Renal cortical epithelial cell (primary cell): ENCODE measurements around the gene WHRN. TPM values are rescaled to one million over a fixed set of nuclear protein-coding genes. Genes with fewer than 3 reads are reported as not detected.

Experiments
- DNase-seq: peaks from one replicate; pipeline ENCODE4 v3.0.0-alpha.2; 2011; ENCODE audit warnings: low read depth
- total RNA-seq: library from RNA; depleted of rRNA; stranded (reverse); fragments of >200 nt; gene quantifications from 2 replicates; pipeline ENCODE4 v1.2.3, GENCODE V29; 2014

WHRN gene
- total RNA-seq, 1 donor from 2014 or later, result 5.2 TPM

- DNase-seq, result no peak
Measured at GRCh38 chr9:114424126-114424525, 81.1 kb downstream of the WHRN start.

- no peak for DNase-seq
Measured at GRCh38 chr9:114423181-114423580, 82.1 kb downstream of the WHRN start.

DNA sequence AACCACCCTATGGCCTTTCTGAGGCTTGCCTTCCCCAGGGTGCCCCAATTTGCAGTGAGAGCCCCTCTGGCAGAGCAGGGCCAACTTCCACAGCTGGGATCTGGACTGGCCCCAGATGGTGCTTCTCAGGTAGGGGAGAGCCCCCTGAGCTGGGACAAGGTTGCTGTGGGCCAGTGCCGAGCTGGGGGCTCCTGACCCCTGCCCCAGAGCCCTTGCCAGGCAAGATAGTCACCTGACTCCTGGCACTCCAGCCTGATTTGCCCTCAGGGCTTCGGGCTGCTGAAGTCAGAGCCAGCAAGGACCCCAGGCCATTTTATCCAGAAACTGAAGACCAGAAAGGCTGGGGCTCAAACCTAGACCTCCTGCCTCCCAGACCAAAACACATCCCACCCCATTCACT is 84.1 kb downstream of the WHRN start:
- DNase-seq, result no peak

DNA sequence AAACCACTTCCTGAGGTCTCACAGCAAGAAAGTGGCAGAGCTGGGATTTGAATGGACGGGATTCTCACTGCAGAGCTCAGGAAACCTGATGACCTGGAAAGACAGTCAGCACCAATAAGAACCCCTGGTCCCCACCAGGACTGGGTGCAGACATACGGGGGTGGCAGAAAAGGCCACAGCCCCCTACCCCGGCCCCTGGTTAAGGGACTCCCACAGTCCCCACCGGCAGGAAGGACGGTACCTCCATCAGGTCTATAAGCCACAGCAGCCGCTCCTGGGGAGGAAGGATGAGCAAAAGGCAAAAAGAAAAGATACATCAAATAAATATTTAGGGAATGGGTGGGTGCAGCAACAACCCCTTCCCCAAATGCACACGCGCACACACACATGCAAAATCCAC is 85.5 kb downstream of the WHRN start:
- DNase-seq, result no peak

- no peak for DNase-seq
Measured at GRCh38 chr9:114418053-114418452, 87.2 kb downstream of the WHRN start.

DNA sequence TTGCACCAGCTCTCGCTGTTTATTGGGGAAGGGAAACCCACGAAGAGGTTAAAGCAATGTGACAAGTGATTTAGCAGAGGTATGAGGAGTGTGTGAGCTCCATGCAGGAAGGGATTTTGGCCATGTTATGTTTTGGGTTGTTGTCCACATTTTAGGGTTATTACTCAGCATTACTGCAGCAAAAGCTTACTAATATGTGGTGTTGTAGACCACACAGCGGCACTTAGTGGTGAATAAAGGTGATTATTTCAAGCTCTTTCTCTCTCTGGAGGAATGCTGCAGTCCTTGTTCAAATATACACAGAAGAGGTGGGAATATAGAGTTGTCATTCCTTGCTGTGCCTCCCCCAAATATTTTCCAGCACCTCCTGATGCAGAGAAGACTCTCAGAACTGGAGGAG is 87.8 kb downstream of the WHRN start:
- DNase-seq, result peak; percentile 33

DNA sequence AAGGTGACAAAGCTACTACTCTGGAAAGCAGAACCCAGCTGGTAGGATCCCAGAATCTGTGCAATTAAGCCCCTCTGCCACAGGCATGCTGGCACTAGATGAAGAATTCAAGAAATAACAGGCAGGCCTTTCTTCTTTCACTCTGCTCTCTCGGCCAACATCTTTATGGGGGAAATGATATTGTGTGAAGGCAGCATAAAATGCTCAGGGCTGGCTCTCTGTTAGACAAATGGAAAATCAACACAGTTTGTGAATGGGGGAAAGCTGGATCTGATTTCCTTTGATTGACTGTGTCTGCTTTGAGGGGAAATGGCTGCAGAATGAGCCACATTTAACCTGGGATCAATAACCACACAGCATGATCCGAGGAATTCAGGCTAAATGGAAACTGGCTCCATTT is 88.4 kb downstream of the WHRN start:
- DNase-seq, result no peak

GRCh38 chr9:114416290-114416689 is 89.0 kb downstream of the WHRN start:
- no peak for DNase-seq

GRCh38 chr9:114414346-114414745 is 90.9 kb downstream of the WHRN start:
- no peak for DNase-seq

DNA sequence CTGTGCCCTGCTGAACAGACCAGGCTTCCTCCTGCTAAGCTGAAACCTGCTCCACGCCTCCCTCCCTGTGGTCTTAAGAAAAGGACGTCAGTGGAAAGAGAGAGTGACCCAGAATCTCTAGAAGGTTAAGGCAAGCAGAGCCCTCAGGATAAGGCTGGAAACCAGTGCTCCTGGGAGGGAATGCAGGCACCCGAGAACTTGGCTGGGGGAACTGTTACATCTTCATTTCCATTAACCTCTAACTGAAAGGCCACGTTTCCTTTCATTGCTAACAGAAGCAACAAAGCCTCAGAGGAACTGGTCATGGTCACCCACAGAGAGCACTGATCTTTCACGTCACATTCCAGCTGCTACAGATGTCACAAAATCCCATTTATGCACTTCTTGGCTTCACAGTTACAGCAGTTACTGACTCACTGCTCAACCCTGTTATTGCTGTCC is 91.4 kb downstream of the WHRN start:
- DNase-seq, result no peak

DNA sequence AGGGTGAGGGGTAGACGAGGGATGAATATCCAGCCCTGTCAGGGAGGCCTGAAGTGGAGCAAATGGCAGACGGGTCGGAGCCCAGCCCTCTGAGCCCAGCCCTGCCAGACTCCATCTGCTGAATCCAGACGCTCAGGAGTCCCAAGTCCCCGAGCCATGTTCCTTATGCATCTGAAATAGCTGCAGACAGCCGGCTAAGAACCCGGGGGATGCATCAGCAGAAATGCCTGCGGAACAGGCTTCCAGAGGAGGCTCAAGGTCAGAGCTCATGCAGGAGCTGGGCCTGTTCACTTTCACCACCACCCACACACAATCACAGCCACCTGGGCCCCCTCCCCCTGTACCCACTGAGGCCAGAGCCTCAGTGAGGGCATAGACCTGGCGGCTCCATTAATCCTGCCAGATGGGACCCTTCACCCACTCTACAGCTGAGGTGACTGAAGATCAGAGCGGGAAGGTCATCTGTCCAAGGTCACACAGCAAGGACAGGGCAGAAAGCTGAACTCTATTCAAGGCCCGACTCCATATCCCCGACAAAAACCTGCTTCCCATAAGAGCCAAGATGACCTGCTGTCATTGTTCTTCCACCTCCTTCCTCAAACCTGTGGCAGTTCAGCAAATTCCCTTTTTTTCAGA is 93.1 kb downstream of the WHRN start:
- no peak for DNase-seq

GRCh38 chr9:114411452-114411851 is 93.8 kb downstream of the WHRN start:
- no peak for DNase-seq

- DNase-seq, result no peak
Measured at GRCh38 chr9:114410910-114411309, 94.4 kb downstream of the WHRN start.

DNA sequence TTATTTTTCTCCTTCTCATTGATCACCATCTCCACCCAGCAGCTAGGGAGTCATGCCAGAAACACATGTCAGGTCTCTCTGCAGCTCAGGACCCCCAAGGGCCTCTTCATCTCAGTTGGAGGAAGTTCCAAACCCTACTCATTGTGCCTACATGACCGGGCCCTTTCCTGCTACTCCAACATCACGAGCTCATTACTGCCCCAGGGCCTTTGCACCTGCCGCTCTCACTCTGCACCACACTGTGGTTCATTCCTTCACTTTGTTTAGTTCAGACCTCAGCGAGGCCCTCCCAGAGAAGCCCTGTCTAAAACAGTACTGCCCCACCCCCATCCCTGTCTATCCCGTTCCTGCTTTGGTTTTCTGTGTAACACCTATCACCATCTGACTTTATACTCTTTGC is 95.4 kb downstream of the WHRN start:
- no peak for DNase-seq

- DNase-seq, result peak; percentile 57
Measured at GRCh38 chr9:114409103-114409780, 96.0 kb downstream of the WHRN start.

DNA sequence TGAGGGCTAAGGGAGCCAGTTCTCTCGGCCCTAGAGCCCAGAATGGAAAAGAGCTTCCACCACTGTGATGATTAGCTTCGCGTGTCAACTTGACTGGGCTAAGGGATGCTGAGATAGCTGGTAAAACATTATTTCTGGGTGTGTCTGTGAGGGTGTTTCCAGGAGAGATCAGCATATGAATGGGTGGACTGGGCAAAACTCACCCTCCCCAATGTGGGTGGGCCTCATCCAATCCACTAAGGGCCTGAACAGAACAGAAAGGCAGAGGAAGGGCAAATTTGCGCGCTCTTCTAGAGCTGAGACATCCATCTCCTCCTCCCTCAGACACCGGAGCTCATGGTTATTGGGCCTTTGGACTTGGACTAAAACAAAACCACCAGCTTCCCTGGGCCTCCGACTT is 96.6 kb downstream of the WHRN start:
- no peak for DNase-seq

DNA sequence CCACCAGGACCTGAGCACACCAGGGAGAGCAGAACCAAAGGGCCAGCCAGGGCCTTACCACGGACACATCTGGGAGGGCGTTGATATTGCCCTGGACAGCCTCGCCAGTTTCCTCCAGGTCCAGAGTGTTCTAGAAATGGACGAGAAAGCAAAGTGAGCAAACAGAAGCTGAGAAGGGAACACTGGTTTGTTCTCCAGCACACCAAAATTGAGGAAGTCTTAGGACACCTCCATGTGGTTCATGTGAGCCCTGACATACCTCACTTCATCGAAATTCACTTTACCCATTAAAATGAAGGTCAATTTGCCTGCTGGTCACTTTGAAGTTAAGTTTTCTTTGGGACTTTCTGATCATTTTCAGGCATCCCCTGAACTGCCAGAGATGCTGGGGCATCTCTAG is 97.4 kb downstream of the WHRN start:
- no peak for DNase-seq

DNA sequence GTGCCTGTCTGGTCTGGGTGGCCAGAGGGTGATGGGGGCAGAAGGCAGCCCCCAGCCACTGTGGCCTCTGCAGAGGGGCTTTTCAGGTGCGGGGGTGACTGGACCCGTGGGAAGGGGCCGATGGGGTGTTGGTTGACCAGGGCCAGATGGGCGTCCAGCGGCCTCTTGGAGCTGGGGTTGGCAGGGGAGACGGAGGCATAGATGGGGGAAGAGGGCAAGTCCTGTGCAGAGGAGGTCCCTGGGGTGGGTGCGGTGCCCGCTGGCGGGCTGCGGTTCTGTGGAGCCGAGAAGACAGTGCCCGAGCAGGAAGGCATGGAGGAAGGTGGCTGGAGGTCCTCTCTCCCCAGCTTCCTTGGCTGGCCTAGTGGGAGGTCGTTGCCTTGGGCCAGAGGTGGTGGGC is 98.8 kb downstream of the WHRN start:
- DNase-seq, result no peak

DNA sequence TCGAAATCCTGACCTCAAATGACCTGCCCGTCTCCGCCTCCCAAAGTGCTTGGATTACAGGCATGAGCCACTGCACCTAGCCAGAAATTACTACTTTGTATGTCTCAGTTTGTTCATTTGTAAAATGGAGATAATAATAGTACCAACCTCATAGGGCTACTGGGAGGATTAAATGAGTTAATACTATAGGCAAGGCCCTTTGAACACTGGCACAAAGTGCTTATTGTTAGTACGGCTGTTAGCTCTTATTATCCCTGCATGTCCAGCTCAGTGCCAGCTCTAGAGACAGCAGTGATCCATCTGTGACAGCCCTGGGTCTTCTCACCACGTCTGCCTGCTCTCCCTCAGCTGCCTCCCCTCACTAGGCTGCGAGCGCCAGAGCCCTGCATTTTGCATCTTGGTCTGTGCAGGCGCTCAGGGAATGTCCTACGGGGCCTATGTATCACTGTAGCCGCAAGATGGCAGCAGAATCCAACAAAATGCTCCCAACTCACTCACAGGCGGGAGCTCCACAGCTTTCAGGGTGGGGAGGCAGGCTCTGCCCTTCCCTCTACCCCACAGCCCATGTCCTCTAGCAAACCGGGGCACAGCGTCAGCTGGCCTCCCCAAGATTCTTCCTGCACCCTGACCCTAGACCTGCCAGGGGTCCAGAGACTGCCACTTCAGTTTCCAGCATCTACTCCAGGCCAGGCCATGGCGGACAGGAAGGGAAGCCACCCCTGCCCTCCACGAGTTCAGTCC is 99.8 kb downstream of the WHRN start:
- peak; percentile 63 for DNase-seq

GRCh38 chr9:114404531-114404930 is 100.7 kb downstream of the WHRN start:
- DNase-seq, result no peak

- DNase-seq, result no peak
Measured at GRCh38 chr9:114403153-114403756, 102.0 kb downstream of the WHRN start.

- DNase-seq, result no peak
Measured at GRCh38 chr9:114401344-114401743, 103.9 kb downstream of the WHRN start.

DNA sequence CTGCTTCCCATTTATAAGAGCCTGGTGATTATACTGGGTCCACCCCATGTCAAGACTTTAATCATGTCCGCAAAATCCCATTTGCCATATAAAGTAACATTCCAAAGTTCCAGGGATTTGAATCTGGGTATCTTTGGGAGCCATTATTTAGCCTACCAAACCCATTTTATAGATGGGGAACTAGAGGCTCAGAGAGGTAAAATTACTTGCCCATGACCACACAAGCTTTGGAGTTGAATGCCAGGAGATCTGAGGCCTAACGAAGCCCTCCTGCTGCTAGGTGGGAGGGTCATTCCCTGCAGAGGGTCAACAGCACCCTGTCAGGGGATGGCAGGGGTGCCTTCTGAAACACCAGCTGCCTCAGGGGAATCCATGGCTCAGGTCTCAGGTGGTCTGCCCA is 104.5 kb downstream of the WHRN start:
- DNase-seq, result no peak
